Ascending aorta (tissue), 2 donors: ENCODE data around the gene ZRANB3. TPM values are rescaled to one million over a fixed set of nuclear protein-coding genes. Genes with fewer than 3 reads are reported as not detected.
"Not testable (repeated sequence)": the region's sequence is repeated elsewhere in the genome, so short reads cannot be mapped to it uniquely, and the experiment has no call there.

ENCODE experiments used
- DNase-seq, 2 donors: peaks; one replicate each; pipeline ENCODE4 v3.0.0-alpha.2; 2019; ENCODE audit warnings: low spot score in 2 of 2
- H3K27ac ChIP-seq, 2 donors: fragments of 200-600 bp; sonication (generic); one replicate each; pipeline ENCODE4 v1.5.1; 2016 to 2017; ENCODE audit warnings: mild to moderate bottlenecking in 1 of 2
- H3K27me3 ChIP-seq: fragments of 200-600 bp; sonication (generic); one replicate; pipeline ENCODE4 v1.5.1; 2017
- H3K36me3 ChIP-seq, 2 donors: fragments of 200-600 bp; sonication (generic); one replicate each; pipeline ENCODE4 v1.5.1; 2016
- H3K4me1 ChIP-seq, 2 donors: fragments of 200-600 bp; sonication (generic); one replicate each; pipeline ENCODE4 v1.5.1; 2016 to 2017; ENCODE audit warnings: mild to moderate bottlenecking in 1 of 2
- H3K4me3 ChIP-seq, 2 donors: fragments of 200-600 bp; sonication (generic); one replicate each; pipeline ENCODE4 v1.5.1; 2016 to 2017; ENCODE audit warnings: mild to moderate bottlenecking in 1 of 2
- H3K9me3 ChIP-seq, 2 donors: fragments of 200-600 bp; sonication (generic); one replicate each; pipeline ENCODE4 v1.5.1; 2016
- CTCF ChIP-seq, 3 experiments: fragments of 200-600 bp in 2 of 3; fragments of 450-650 bp in 1 of 3; sonication (generic) in 2 of 3; IDR thresholded peaks; one replicate each; pipeline ENCODE4 v1.5.1; 2016 to 2019; ENCODE audit warnings: antibody characterized with exemption in 3 of 3, mild to moderate bottlenecking in 1 of 3, moderate library complexity in 1 of 3
- intact Hi-C: fragments of 100-400 bp; cut with DNase I; formaldehyde crosslinking; loops from one replicate; pipeline ENCODE4 v1.15.1; 2023
- total RNA-seq: library from RNA; depleted of rRNA; stranded (reverse); fragments of >200 nt; gene quantifications from one replicate; pipeline ENCODE4 v1.1.0, GENCODE V29; 2016

Gene ZRANB3
- total RNA-seq, 1 donor from 2014 or later, result 2.3 TPM

GRCh38 chr2:135456431-135456830 is 74.6 kb downstream of the ZRANB3 start:
- no peaks in the 10 kb centered on the region for H3K4me1 ChIP-seq
- no peak overlapping the region for H3K27ac ChIP-seq
- TF ChIP-seq CTCF (IDR thresholded peaks at IDR 0.05), result no peak

GRCh38 chr2:135454608-135455007 is 76.4 kb downstream of the ZRANB3 start:
- Histone ChIP-seq H3K27me3 (no peaks in the 10 kb centered on the region), H3K36me3 (no peaks in the 10 kb centered on the region), H3K4me3 (no peak overlapping the region), H3K9me3 (peaks cover 0 to 24% of the 10 kb centered on the region in 2 donors), H3K4me1 (no peaks in the 10 kb centered on the region), H3K27ac (no peak overlapping the region)
- no peak for DNase-seq
- intact Hi-C loops, result no loop called here
- no peak for TF ChIP-seq CTCF (IDR thresholded peaks at IDR 0.05)

More at GRCh38 chr2:135456431-135456830, 74.6 kb downstream of the ZRANB3 start:
- Histone ChIP-seq H3K36me3 (no peaks in the 10 kb centered on the region), H3K9me3 (peaks cover 0 to 24% of the 10 kb centered on the region in 2 donors), H3K27me3 (no peaks in the 10 kb centered on the region), H3K4me3 (no peak overlapping the region)
- no peak for DNase-seq
- intact Hi-C loops, result no loop called here

GRCh38 chr2:135453027-135453426 is 78.0 kb downstream of the ZRANB3 start:
- H3K4me3 ChIP-seq, intact Hi-C loops, H3K27me3 ChIP-seq, DNase-seq, H3K27ac ChIP-seq, H3K4me1 ChIP-seq, H3K36me3 ChIP-seq: not testable (repeated sequence)
- H3K9me3 ChIP-seq, result peaks cover 0 to 24% of the 10 kb centered on the region in 2 donors

GRCh38 chr2:135451966-135452365 is 79.1 kb downstream of the ZRANB3 start:
- H3K27me3 ChIP-seq, result no peaks in the 10 kb centered on the region
- peaks cover 0 to 24% of the 10 kb centered on the region in 2 donors for H3K9me3 ChIP-seq
- no peaks in the 10 kb centered on the region for H3K4me1 ChIP-seq
- no peak overlapping the region for H3K27ac ChIP-seq
- no peak for DNase-seq
- H3K4me3 ChIP-seq, result no peak overlapping the region
- intact Hi-C loops, result no loop called here
- H3K36me3 ChIP-seq, result no peaks in the 10 kb centered on the region
- TF ChIP-seq CTCF (IDR thresholded peaks at IDR 0.05), result no peak

- H3K27me3 ChIP-seq, H3K9me3 ChIP-seq, H3K4me3 ChIP-seq, intact Hi-C loops, H3K27ac ChIP-seq, DNase-seq, H3K4me1 ChIP-seq, H3K36me3 ChIP-seq: not testable (repeated sequence)
Measured at GRCh38 chr2:135443013-135443412, 88.0 kb downstream of the ZRANB3 start.

GRCh38 chr2:135435155-135435554 is 95.9 kb downstream of the ZRANB3 start:
- H3K36me3 ChIP-seq, intact Hi-C loops, H3K4me3 ChIP-seq, H3K4me1 ChIP-seq, H3K9me3 ChIP-seq, H3K27ac ChIP-seq, DNase-seq, H3K27me3 ChIP-seq: not testable (repeated sequence)

- no peak overlapping the region for H3K27ac ChIP-seq
- intact Hi-C loops, result no loop called here
Measured at GRCh38 chr2:135424849-135425248, 106.2 kb downstream of the ZRANB3 start.

More at GRCh38 chr2:135424849-135425248, 106.2 kb downstream of the ZRANB3 start:
- no peaks in the 10 kb centered on the region for H3K36me3 ChIP-seq
- H3K27me3 ChIP-seq, result no peaks in the 10 kb centered on the region
- peaks cover 0 to 13% of the 10 kb centered on the region in 2 donors for H3K9me3 ChIP-seq
- no peaks in the 10 kb centered on the region for H3K4me1 ChIP-seq
- DNase-seq, result no peak
- no peak for TF ChIP-seq CTCF (IDR thresholded peaks at IDR 0.05)
- no peak overlapping the region for H3K4me3 ChIP-seq
